Endothelial cell of umbilical vein (primary cell): ENCODE results near the gene PHB1. TPM values are rescaled to one million over a fixed set of nuclear protein-coding genes. Genes with fewer than 3 reads are reported as not detected.

Source experiments
- Bru-seq: library from RNA; stranded (reverse); fragments of 400-500 nt; gene quantifications from one replicate; lab custom pipeline; 2021; lab: Mats Ljungman, UMichigan
- BruChase-seq, 2 experiments: library from RNA; stranded (reverse); fragments of 400-500 nt; gene quantifications; one replicate each; lab custom pipeline; 2021; lab: Mats Ljungman, UMichigan
- BruUV-seq: library from RNA; stranded (reverse); fragments of 400-500 nt; replicated peaks from 2 replicates; lab custom pipeline; 2021; lab: Mats Ljungman, UMichigan
- CTCF ChIA-PET: fragments of 300-600, 350-600 bp; sonication (Branson Sonifier 250); formaldehyde crosslinking; loops from one replicate; lab custom pipeline; 2021; ENCODE audit warnings: antibody characterized with exemption, inconsistent platforms; lab: Charles Lee
- POLR2A ChIA-PET: fragments of 300-600, 350-600 bp; sonication (Branson Sonifier 250); formaldehyde crosslinking; loops from one replicate; lab custom pipeline; 2021; ENCODE audit warnings: antibody characterized with exemption, inconsistent platforms; lab: Charles Lee
- DNase-seq: peaks from one replicate; pipeline ENCODE4 v3.0.0-alpha.2; 2011; ENCODE audit warnings: low read depth, low spot score
- FAIRE-seq: peaks from 2 replicates; lab custom pipeline; 2011; peaks lifted over from hg19 to GRCh38; lab: Jason Lieb, UNC
- H2AFZ ChIP-seq: 2 replicates; pipeline ENCODE4 v1.6.0; 2012; ENCODE audit warnings: low read depth, low read length, control low read depth, inconsistent platforms
- H3K27ac ChIP-seq: 2 replicates; pipeline ENCODE4 v1.5.1; 2011; ENCODE audit warnings: low read depth, mild to moderate bottlenecking, control low read depth, low read length, moderate library complexity; ENCODE audit not compliant: insufficient read depth
- H3K27me3 ChIP-seq, 2 experiments: 2 replicates each; pipeline versions ENCODE4 v1.6.0 to v1.6.1; 2011; ENCODE audit warnings: low read length in 2 of 2, mixed read lengths in 1 of 2; ENCODE audit not compliant: control insufficient read depth in 2 of 2, insufficient read depth in 2 of 2
- H3K36me3 ChIP-seq, 2 experiments: 2 replicates in 1 of 2; 3 replicates in 1 of 2; pipeline ENCODE4 v1.5.1; 2011; ENCODE audit warnings: low read length in 2 of 2, mild to moderate bottlenecking in 1 of 2, moderate library complexity in 1 of 2; ENCODE audit not compliant: control insufficient read depth in 2 of 2, insufficient read depth in 2 of 2; ENCODE audit errors: extremely low read depth in 1 of 2
- H3K4me1 ChIP-seq: 3 replicates; pipeline ENCODE4 v1.5.1; 2011; ENCODE audit warnings: mild to moderate bottlenecking, low read length; ENCODE audit not compliant: control insufficient read depth, insufficient read depth; ENCODE audit errors: extremely low read depth
- H3K4me2 ChIP-seq: 2 replicates; pipeline ENCODE4 v1.6.1; 2011; ENCODE audit warnings: low read length, control low read depth, mixed read lengths; ENCODE audit not compliant: insufficient read depth
- H3K4me3 ChIP-seq, 3 experiments: fragments of 200-600 bp in 1 of 3; sonication (generic), shearing (Covaris generic) in 1 of 3; replicated peaks in 1 of 3; 2 replicates each; pipeline ENCODE4 v1.5.1; 2011 to 2016; ENCODE audit warnings: control low read depth in 3 of 3, low read length in 3 of 3, mild to moderate bottlenecking in 2 of 3, inconsistent platforms in 1 of 3, low read depth in 1 of 3, moderate library complexity in 1 of 3; ENCODE audit not compliant: insufficient read depth in 1 of 3
- H3K79me2 ChIP-seq: 2 replicates; pipeline ENCODE4 v1.6.0; 2012; ENCODE audit warnings: low read length, inconsistent platforms; ENCODE audit not compliant: control insufficient read depth, insufficient read depth
- H3K9ac ChIP-seq: replicated peaks from 2 replicates; pipeline ENCODE3; 2011; ENCODE audit warnings: low read length, control low read depth; ENCODE audit not compliant: insufficient read depth; ENCODE audit errors: extremely low read depth
- H3K9me1 ChIP-seq: replicated peaks from 3 replicates; pipeline ENCODE4 v1.6.0; 2011; ENCODE audit warnings: mild to moderate bottlenecking, low read length; ENCODE audit not compliant: control insufficient read depth, insufficient read depth; ENCODE audit errors: extremely low read depth
- H3K9me3 ChIP-seq: replicated peaks from 2 replicates; pipeline ENCODE4 v1.5.1; 2012; ENCODE audit warnings: low read length, inconsistent platforms; ENCODE audit not compliant: control insufficient read depth, insufficient read depth
- H4K20me1 ChIP-seq: replicated peaks from 2 replicates; pipeline ENCODE3; 2011; ENCODE audit warnings: mild to moderate bottlenecking, low read length; ENCODE audit not compliant: control insufficient read depth, insufficient read depth; ENCODE audit errors: extremely low read depth
- CTCF ChIP-seq, 2 donors: IDR thresholded peaks; 1 replicate in 1 of 2; 2 replicates in 1 of 2; pipeline ENCODE4 v1.5.1; 2011; ENCODE audit warnings: low read length in 2 of 2, mild to moderate bottlenecking in 2 of 2, moderate library complexity in 2 of 2, control low read depth in 1 of 2, inconsistent platforms in 1 of 2, low read depth in 1 of 2; ENCODE audit not compliant: insufficient read depth in 1 of 2; ENCODE audit errors: extremely low read depth in 1 of 2
- EZH2 ChIP-seq: IDR thresholded peaks from 2 replicates; pipeline ENCODE4 v1.6.1; 2012; ENCODE audit warnings: borderline replicate concordance, low read depth, mild to moderate bottlenecking, moderate library complexity, low read length, inconsistent platforms; ENCODE audit not compliant: severe bottlenecking
- FOS ChIP-seq: IDR thresholded peaks from 2 replicates; pipeline ENCODE4 v1.6.1; 2011; ENCODE audit warnings: mild to moderate bottlenecking, low read length, moderate library complexity, borderline replicate concordance; ENCODE audit not compliant: insufficient read depth
- MAX ChIP-seq: IDR thresholded peaks from 2 replicates; pipeline ENCODE4 v1.6.1; 2011; ENCODE audit not compliant: insufficient read depth, insufficient read length
- MYC ChIP-seq: IDR thresholded peaks from one replicate; pipeline ENCODE4 v1.6.1; 2011; ENCODE audit warnings: mild to moderate bottlenecking, low read depth, low read length
- dilution Hi-C: fragments of 300-500 bp; cut with MboI; formaldehyde crosslinking; loops from one replicate; pipeline ENCODE4 v1.15.0; 2019; ENCODE audit warnings: low sequenced_read_pairs; ENCODE audit not compliant: extremely low pct_ligation_motif_present
- intact Hi-C: fragments of 100-400 bp; cut with micrococcal nuclease; formaldehyde crosslinking; loops from one replicate; pipeline ENCODE4 v1.10.0; 2022
- long read RNA-seq: library from polyadenylated mRNA; stranded (forward); transcript quantifications from one replicate; pipeline ENCODE4 v2.0.0, GENCODE V29; 2021
- polyA minus RNA-seq, 3 experiments: library from RNA; depleted of rRNA, polyadenylated mRNA; stranded (reverse); fragments of >200 nt; gene quantifications; 1 replicate in 1 of 3; 2 replicates in 2 of 3; pipeline ENCODE4 v1.2.3, GENCODE V29; 2011
- polyA plus RNA-seq, 4 experiments: library from polyadenylated mRNA; depleted of rRNA in 3 of 4; stranded (reverse) in 3 of 4; unstranded in 1 of 4; fragments of >200 nt; gene quantifications; 2 replicates each; pipeline versions ENCODE4 v1.2.1 to v1.2.3, GENCODE V29; 2011 to 2012; ENCODE audit warnings: missing spikeins in 1 of 4
- total RNA-seq: library from RNA; stranded (reverse); gene quantifications from 2 replicates; pipeline ENCODE4 v1.2.3, GENCODE V29; 2021

PHB1 gene
- total RNA-seq: 222 and 231 TPM in 2 replicates
- 287 and 391 TPM in 2 replicates for polyA plus RNA-seq
- 259 and 343 TPM in 2 replicates for polyA plus RNA-seq (2011; cell fraction: cytosol; rRNA removed)
- 132 and 136 TPM in 2 replicates for polyA plus RNA-seq (2011; cell fraction: nucleus; rRNA removed)
- polyA plus RNA-seq (2012): 347 and 407 TPM in 2 replicates
- 379 and 429 TPM in 2 replicates for polyA minus RNA-seq
- polyA minus RNA-seq (2011; cell fraction: cytosol; rRNA and poly(A)+ RNA removed): 152 TPM
- polyA minus RNA-seq (2011; cell fraction: nucleus; rRNA and poly(A)+ RNA removed): 32.5 and 48.3 TPM in 2 replicates
- Bru-seq, nascent RNA: percentile 70 among the genes with signal in this experiment
- percentile 92 among the genes with signal in this experiment for BruChase-seq, experiment 1, labeled RNA remaining after a 6-hour chase
- BruChase-seq, experiment 2, labeled RNA remaining after a 2-hour chase: percentile 74 among the genes with signal in this experiment
- long read RNA-seq, transcript PHB-215 (7 exons, 1,908 nt): minor isoform, 10 of 798 reads
- long read RNA-seq, transcript PHB-214 (8 exons, 1,952 nt): minor isoform, 21 of 798 reads
- long read RNA-seq, transcript PHB-201 (7 exons, 1,832 nt): major isoform, 708 of 798 reads
- long read RNA-seq, partial matches to known transcripts: 37 of 798 reads
- long read RNA-seq, other reads (novel, unspliced or antisense): 20 of 798 reads

- H3K27ac ChIP-seq: no peak within 1 kb of the TSS
- ChIA-PET POLR2A (no interaction called here), CTCF (interaction anchor here (1.0 to 9.9 kb wide), 10 partner anchors 11 to 293 kb away, joined by 3 to 116 read pairs (median 4); partner anchors contain the start of gene SLC35B1)
- H3K4me3 ChIP-seq: peak within 1 kb of the TSS; percentile 69 to 78 (median 76)
- H3K9me3 ChIP-seq: no peaks in the 10 kb centered on the region
- peak within 1 kb of the TSS; percentile 95 for H2AFZ ChIP-seq
- H3K9me1 ChIP-seq: no peaks in the 10 kb centered on the region
- H3K4me2 ChIP-seq: peak within 1 kb of the TSS; percentile 85
- H3K79me2 ChIP-seq: peaks cover 15% of the 10 kb centered on the region
- DNase-seq (peak; percentile 99), FAIRE-seq (peak; percentile 99)
- peaks cover 6% of the 10 kb centered on the region for H3K4me1 ChIP-seq
- BruUV-seq: no TSS peak
- intact Hi-C loops (no loop called here), dilution Hi-C loops (no loop called here)
- H4K20me1 ChIP-seq: no peaks in the 10 kb centered on the region
- peak; percentile 1 for TF ChIP-seq MYC
- no peak for TF ChIP-seq EZH2
- no peak for TF ChIP-seq CTCF (IDR thresholded peaks at IDR 0.05; ENCODE audit: extremely low read depth in 1 of 2, insufficient read depth in 1 of 2, low read depth in 1 of 2, low read length in 2 of 2)
- TF ChIP-seq MAX: peak; percentile 57
- no peak for TF ChIP-seq FOS
- no peaks in the 10 kb centered on the region for H3K27me3 ChIP-seq
- H3K9ac ChIP-seq: peak within 1 kb of the TSS; percentile 61
- peaks cover 3 to 20% of the 10 kb centered on the region in 2 experiments for H3K36me3 ChIP-seq
Observed at GRCh38 chr17:49414622-49415350, at the start of gene PHB1. Gene PHB1, minus strand, starts transcription at chr17:49414882. Its CDS starts 1,618 bp downstream, at chr17:49413264.
